Cardiac muscle cell (in vitro differentiated cells and primary cell): Measurements from ENCODE around the gene FBXW4. TPM values are rescaled to one million over a fixed set of nuclear protein-coding genes. Genes with fewer than 3 reads are reported as not detected.

ENCODE experiments used
- DNase-seq, 2 donors: peaks; one replicate each; pipeline versions ENCODE4 v3.0.0 to v3.0.0-alpha.2; 2010 to 2017; ENCODE audit warnings: low read depth in 1 of 2, low spot score in 1 of 2
- H3K27ac ChIP-seq: fragments of 200-600 bp; sonication (generic); 2 replicates; pipeline ENCODE4 v1.5.1; 2016
- H3K27me3 ChIP-seq: fragments of 200-600 bp; sonication (generic); 2 replicates; pipeline ENCODE4 v1.6.0; 2016; ENCODE audit warnings: control low read depth
- H3K36me3 ChIP-seq: fragments of 200-600 bp; sonication (generic); 2 replicates; pipeline ENCODE4 v1.5.1; 2016; ENCODE audit warnings: control low read depth
- H3K4me1 ChIP-seq: fragments of 200-600 bp; sonication (generic); 2 replicates; pipeline ENCODE4 v1.8.1; 2017; ENCODE audit warnings: low read depth, mild to moderate bottlenecking, mixed run types
- H3K4me3 ChIP-seq: fragments of 200-600 bp; sonication (generic); 2 replicates; pipeline ENCODE4 v1.5.1; 2016; ENCODE audit warnings: mild to moderate bottlenecking
- H3K9me3 ChIP-seq: fragments of 200-600 bp; sonication (generic); 2 replicates; pipeline ENCODE4 v1.5.1; 2017; ENCODE audit warnings: low read depth, mild to moderate bottlenecking, control low read depth
- CTCF ChIP-seq: IDR thresholded peaks from 2 replicates; pipeline ENCODE4 v1.5.1; 2012; ENCODE audit warnings: low read depth, mild to moderate bottlenecking, low read length
- polyA plus RNA-seq: library from polyadenylated mRNA; unstranded; fragments of >200 nt; fragmentation: Nextera tagmentation; extraction: Ambion mirVana; gene quantifications from 2 replicates; pipeline ENCODE4 v1.2.1, GENCODE V29; 2016
- total RNA-seq: library from RNA; depleted of rRNA; stranded (reverse); fragments of >200 nt; gene quantifications from 2 replicates; pipeline ENCODE4 v1.2.3, GENCODE V29; 2016

FBXW4 gene
- total and polyA plus RNA-seq, 2 experiments from 2014 or later: 19.6 to 72.0 TPM

GRCh38 chr10:101572126-101572525 is 122.8 kb downstream of the FBXW4 start:
- no peaks in the 10 kb centered on the region for H3K36me3 ChIP-seq
- no peak overlapping the region for H3K27ac ChIP-seq
- no peaks in the 10 kb centered on the region for H3K4me1 ChIP-seq
- no peak for DNase-seq
- H3K27me3 ChIP-seq: peaks cover 3% of the 10 kb centered on the region
- no peaks in the 10 kb centered on the region for H3K9me3 ChIP-seq
- no peak overlapping the region for H3K4me3 ChIP-seq
- no peak for TF ChIP-seq CTCF

- Histone ChIP-seq H3K4me3 (no peak overlapping the region), H3K9me3 (no peaks in the 10 kb centered on the region), H3K27me3 (peaks cover 3% of the 10 kb centered on the region), H3K27ac (no peak overlapping the region), H3K36me3 (no peaks in the 10 kb centered on the region), H3K4me1 (no peaks in the 10 kb centered on the region)
- no peak for DNase-seq
- TF ChIP-seq CTCF: no peak
Measured at GRCh38 chr10:101571271-101571925, 123.6 kb downstream of the FBXW4 start.

GRCh38 chr10:101570428-101571270 is 124.3 kb downstream of the FBXW4 start:
- no peak for DNase-seq
- Histone ChIP-seq H3K9me3 (no peaks in the 10 kb centered on the region), H3K36me3 (no peaks in the 10 kb centered on the region), H3K4me3 (peak overlapping the region; percentile 40), H3K27me3 (peaks cover 3% of the 10 kb centered on the region), H3K27ac (no peak overlapping the region), H3K4me1 (no peaks in the 10 kb centered on the region)
- TF ChIP-seq CTCF: no peak

- DNase-seq: peak; percentile 75 to 86
- peak; percentile 61 for TF ChIP-seq CTCF
- Histone ChIP-seq H3K4me1 (no peaks in the 10 kb centered on the region), H3K4me3 (peak overlapping the region; percentile 40), H3K9me3 (no peaks in the 10 kb centered on the region), H3K27me3 (peaks cover 3% of the 10 kb centered on the region), H3K27ac (no peak overlapping the region), H3K36me3 (no peaks in the 10 kb centered on the region)
Measured at GRCh38 chr10:101569622-101570427, 125.1 kb downstream of the FBXW4 start.

- no peak for TF ChIP-seq CTCF
- H3K9me3 ChIP-seq: no peaks in the 10 kb centered on the region
- H3K36me3 ChIP-seq: no peaks in the 10 kb centered on the region
- H3K4me3 ChIP-seq: no peak overlapping the region
- peaks cover 3% of the 10 kb centered on the region for H3K27me3 ChIP-seq
- H3K27ac ChIP-seq: no peak overlapping the region
- DNase-seq: peak in 1 of 2 donors; percentile 30
- no peaks in the 10 kb centered on the region for H3K4me1 ChIP-seq
Measured at GRCh38 chr10:101569323-101569621, 125.7 kb downstream of the FBXW4 start.
